GM12878 (cell line): ENCODE data around the gene SYNDIG1.

Experiments used
- CBFB ChIP-seq: IDR thresholded peaks from 2 replicates; pipeline ENCODE4 v1.6.1; 2016; ENCODE audit warnings: antibody characterized with exemption, low read depth
- CTCF ChIP-seq, 3 experiments: IDR thresholded peaks in 2 of 3; conservative IDR thresholded peaks in 1 of 3; 2 replicates each; pipeline ENCODE4 v1.5.1; 2011; ENCODE audit warnings: low read depth in 3 of 3, low read length in 3 of 3, mild to moderate bottlenecking in 3 of 3, control low read depth in 2 of 3, moderate library complexity in 2 of 3, inconsistent platforms in 1 of 3, mixed read lengths in 1 of 3; ENCODE audit not compliant: control insufficient read depth in 2 of 3, insufficient read depth in 1 of 3; ENCODE audit errors: extremely low read depth in 1 of 3
- EP300 ChIP-seq, 2 experiments: fragments of 150-350 bp in 1 of 2; IDR thresholded peaks; 2 replicates each; pipeline ENCODE4 v1.6.1; 2011 to 2012; ENCODE audit warnings: low read depth in 2 of 2, low read length in 2 of 2, borderline replicate concordance in 1 of 2, improper control_type of control experiment in 1 of 2, inconsistent platforms in 1 of 2; ENCODE audit not compliant: control insufficient read depth in 1 of 2
- EZH2 ChIP-seq: IDR thresholded peaks from 2 replicates; pipeline ENCODE4 v1.6.1; 2012; ENCODE audit warnings: low read depth, mild to moderate bottlenecking, control low read depth, inconsistent platforms, low read length, borderline replicate concordance; ENCODE audit not compliant: control insufficient read depth
- MAX ChIP-seq: IDR thresholded peaks from 2 replicates; pipeline ENCODE4 v1.6.1; 2012; ENCODE audit warnings: low read depth, low read length, improper control_type of control experiment
- NFIC ChIP-seq: IDR thresholded peaks from 2 replicates; pipeline ENCODE4 v1.6.1; 2012; ENCODE audit warnings: low read depth, mild to moderate bottlenecking, inconsistent platforms, low read length, moderate library complexity
- PBX3 ChIP-seq: IDR thresholded peaks from 2 replicates; pipeline ENCODE4 v1.6.1; 2011; ENCODE audit warnings: mild to moderate bottlenecking, low read depth, low read length, moderate library complexity; ENCODE audit not compliant: insufficient replicate concordance
- RAD51 ChIP-seq: fragments of 450-650 bp; IDR thresholded peaks from 2 replicates; pipeline ENCODE4 v1.6.1; 2016; ENCODE audit warnings: moderate library complexity, mild to moderate bottlenecking, inconsistent platforms
- REST ChIP-seq: IDR thresholded peaks from 2 replicates; pipeline ENCODE4 v1.6.1; 2012; ENCODE audit warnings: mild to moderate bottlenecking, low read depth, low read length
- YBX1 ChIP-seq: fragments of 450-650 bp; IDR thresholded peaks from 2 replicates; pipeline ENCODE4 v1.6.1; 2016; ENCODE audit warnings: antibody characterized with exemption

GRCh38 chr20:24654425-24654824 is 185.0 kb downstream of the SYNDIG1 start:
- no peak for TF ChIP-seq REST
- TF ChIP-seq CTCF (IDR thresholded peaks at IDR 0.05 in 2 of 3, conservative IDR thresholded peaks at IDR 0.05 in 1 of 3; ENCODE audit: control insufficient read depth in 2 of 3, extremely low read depth in 1 of 3, insufficient read depth in 1 of 3, low read depth in 3 of 3, low read length in 3 of 3), result no peak
- no peak for TF ChIP-seq CBFB
- no peak for TF ChIP-seq EP300 (IDR thresholded peaks at IDR 0.05; ENCODE audit: borderline replicate concordance in 1 of 2, control insufficient read depth in 1 of 2, low read depth in 2 of 2, low read length in 2 of 2)
- no peak for TF ChIP-seq YBX1
- TF ChIP-seq EZH2, result no peak
- TF ChIP-seq PBX3, result no peak
- TF ChIP-seq NFIC, result no peak
- no peak for TF ChIP-seq RAD51
- no peak for TF ChIP-seq MAX
